ENCODE measurements around the gene SLCO2A1. TPM values are rescaled to one million over a fixed set of nuclear protein-coding genes. Genes with fewer than 3 reads are reported as not detected.

SLCO2A1 gene
- total RNA-seq, 4 donors from 2014 or later, result 8.4 to 68.5 (median 22.7) TPM

- intact Hi-C loops (cut with DNase I; ENCODE audit: low total_unique reads), result no loop called here
- Histone ChIP-seq H3K27ac (no peak overlapping the region), H3K27me3 (no peaks in the 10 kb centered on the region), H3K4me3 (no peak overlapping the region), H3K9me3 (no peaks in the 10 kb centered on the region), H3K4me1 (no peaks in the 10 kb centered on the region), H3K36me3 (no peaks in the 10 kb centered on the region)
- in situ Hi-C loops (cut with MboI; ENCODE audit: low pct_ligation_motif_present in 1 of 4, low pct_unique_long_range_greater_than_20kb in 1 of 4, low sequenced_read_pairs in 3 of 4), result no loop called here
- DNase-seq, result no peak
- WGBS, 2 donors (ENCODE audit: low coverage in 1 of 2), result 64% methylated on average over 2 of the region's 2 CpGs; no CpG with 5 or more reads in 1 of the 2 donors
- TF ChIP-seq POLR2AphosphoS5 (IDR thresholded peaks at IDR 0.05) (no peak), EP300 (IDR thresholded peaks at IDR 0.05; ENCODE audit: low read depth) (no peak)
- TF ChIP-seq, protein P1, sequence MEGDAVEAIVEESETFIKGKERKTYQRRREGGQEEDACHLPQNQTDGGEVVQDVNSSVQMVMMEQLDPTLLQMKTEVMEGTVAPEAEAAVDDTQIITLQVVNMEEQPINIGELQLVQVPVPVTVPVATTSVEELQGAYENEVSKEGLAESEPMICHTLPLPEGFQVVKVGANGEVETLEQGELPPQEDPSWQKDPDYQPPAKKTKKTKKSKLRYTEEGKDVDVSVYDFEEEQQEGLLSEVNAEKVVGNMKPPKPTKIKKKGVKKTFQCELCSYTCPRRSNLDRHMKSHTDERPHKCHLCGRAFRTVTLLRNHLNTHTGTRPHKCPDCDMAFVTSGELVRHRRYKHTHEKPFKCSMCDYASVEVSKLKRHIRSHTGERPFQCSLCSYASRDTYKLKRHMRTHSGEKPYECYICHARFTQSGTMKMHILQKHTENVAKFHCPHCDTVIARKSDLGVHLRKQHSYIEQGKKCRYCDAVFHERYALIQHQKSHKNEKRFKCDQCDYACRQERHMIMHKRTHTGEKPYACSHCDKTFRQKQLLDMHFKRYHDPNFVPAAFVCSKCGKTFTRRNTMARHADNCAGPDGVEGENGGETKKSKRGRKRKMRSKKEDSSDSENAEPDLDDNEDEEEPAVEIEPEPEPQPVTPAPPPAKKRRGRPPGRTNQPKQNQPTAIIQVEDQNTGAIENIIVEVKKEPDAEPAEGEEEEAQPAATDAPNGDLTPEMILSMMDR (IDR thresholded peaks at IDR 0.05), result no peak
Observed at GRCh38 chr3:133962849-133963248, 66.9 kb downstream of the SLCO2A1 start.

DNA sequence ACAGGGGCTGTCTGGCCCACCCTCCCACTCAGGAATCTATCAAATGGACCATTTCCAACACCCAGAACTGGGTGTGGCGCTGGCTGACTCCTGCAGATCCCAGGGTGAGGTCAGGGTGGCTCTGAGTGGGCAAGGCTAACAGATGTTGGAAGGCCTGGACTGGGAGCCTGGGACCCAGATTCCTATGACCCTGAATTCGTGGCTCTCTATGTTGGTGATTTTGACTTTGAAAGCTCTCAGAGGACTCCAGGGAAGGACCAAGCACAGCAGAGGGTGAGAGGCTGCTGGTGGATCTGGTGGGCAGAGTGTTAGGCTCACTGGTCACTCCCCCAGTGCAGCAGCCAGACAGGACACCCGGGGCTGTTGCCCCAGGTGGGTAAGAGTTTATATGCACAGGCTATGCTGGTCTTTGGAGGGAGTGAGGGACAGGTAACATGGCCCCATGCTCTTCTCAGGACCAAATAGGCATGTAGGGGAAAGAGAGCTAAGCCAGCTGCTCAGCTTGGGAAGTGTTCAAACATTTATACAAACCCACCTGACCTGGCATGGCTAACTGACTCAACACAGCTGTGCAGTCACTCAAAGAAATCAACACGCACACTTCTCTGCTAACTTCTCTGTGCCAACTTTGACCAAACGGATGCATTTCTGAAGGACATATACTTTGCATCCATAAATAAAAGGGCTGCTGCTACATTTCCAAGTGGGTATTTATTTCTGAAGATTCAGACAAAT, 71.5 kb downstream of the SLCO2A1 start:
- H3K27me3 ChIP-seq, result no peaks in the 10 kb centered on the region
- no peaks in the 10 kb centered on the region for H3K4me1 ChIP-seq
- no peaks in the 10 kb centered on the region for H3K36me3 ChIP-seq
- TF ChIP-seq, protein P1 (IDR thresholded peaks at IDR 0.05), result no peak
- TF ChIP-seq POLR2AphosphoS5 (IDR thresholded peaks at IDR 0.05), result no peak
- no peak for TF ChIP-seq EP300 (IDR thresholded peaks at IDR 0.05; ENCODE audit: low read depth)
- TF ChIP-seq POLR2A (IDR thresholded peaks at IDR 0.05), result no peak
- H3K4me3 ChIP-seq, result no peak overlapping the region
- no peak for DNase-seq
- intact Hi-C loops (cut with DNase I; ENCODE audit: low total_unique reads) (no loop called here), in situ Hi-C loops (cut with MboI; ENCODE audit: low pct_ligation_motif_present in 1 of 4, low pct_unique_long_range_greater_than_20kb in 1 of 4, low sequenced_read_pairs in 3 of 4) (no loop called here)
- H3K9me3 ChIP-seq, result no peaks in the 10 kb centered on the region
- 87% methylated on average over 5 of the region's 5 CpGs; no CpG with 5 or more reads in 1 of the 2 donors for WGBS, 2 donors (ENCODE audit: low coverage in 1 of 2)
- no peak overlapping the region for H3K27ac ChIP-seq

- Histone ChIP-seq H3K27me3 (no peaks in the 10 kb centered on the region), H3K4me3 (no peak overlapping the region), H3K9me3 (no peaks in the 10 kb centered on the region), H3K36me3 (no peaks in the 10 kb centered on the region), H3K27ac (no peak overlapping the region), H3K4me1 (no peaks in the 10 kb centered on the region)
- TF ChIP-seq POLR2A (IDR thresholded peaks at IDR 0.05) (no peak), EP300 (IDR thresholded peaks at IDR 0.05; ENCODE audit: low read depth) (no peak), POLR2AphosphoS5 (IDR thresholded peaks at IDR 0.05) (no peak)
- TF ChIP-seq, protein P1 (IDR thresholded peaks at IDR 0.05), result no peak
- in situ Hi-C loops (cut with MboI; ENCODE audit: low pct_ligation_motif_present in 1 of 4, low pct_unique_long_range_greater_than_20kb in 1 of 4, low sequenced_read_pairs in 3 of 4) (no loop called here), intact Hi-C loops (cut with DNase I; ENCODE audit: low total_unique reads) (no loop called here)
- 80 to 81% methylated on average over 3 to 6 of the region's 6 CpGs for WGBS, 2 donors (ENCODE audit: low coverage in 1 of 2)
- DNase-seq, result no peak
Observed at GRCh38 chr3:133956982-133957381, 72.7 kb downstream of the SLCO2A1 start.

- no peaks in the 10 kb centered on the region for H3K4me1 ChIP-seq
- TF ChIP-seq POLR2AphosphoS5 (IDR thresholded peaks at IDR 0.05) (no peak), EP300 (IDR thresholded peaks at IDR 0.05; ENCODE audit: low read depth) (no peak), POLR2A (IDR thresholded peaks at IDR 0.05) (no peak)
- TF ChIP-seq, protein P1 (IDR thresholded peaks at IDR 0.05), result no peak
- H3K27ac ChIP-seq, result no peak overlapping the region
- intact Hi-C loops (cut with DNase I; ENCODE audit: low total_unique reads) (no loop called here), in situ Hi-C loops (cut with MboI; ENCODE audit: low pct_ligation_motif_present in 1 of 4, low pct_unique_long_range_greater_than_20kb in 1 of 4, low sequenced_read_pairs in 3 of 4) (no loop called here)
- H3K4me3 ChIP-seq, result no peak overlapping the region
- no peak for DNase-seq
- no peaks in the 10 kb centered on the region for H3K27me3 ChIP-seq
- 40 to 68% methylated on average over 5 to 6 of the region's 6 CpGs for WGBS, 2 donors (ENCODE audit: low coverage in 1 of 2)
- no peaks in the 10 kb centered on the region for H3K36me3 ChIP-seq
- no peaks in the 10 kb centered on the region for H3K9me3 ChIP-seq
Observed at GRCh38 chr3:133956353-133956752, 73.4 kb downstream of the SLCO2A1 start.
